GM19025 (cell line): ENCODE data around the gene DVL1.

Experiments
- ATAC-seq: cut with Tn5 transposase; IDR thresholded peaks from one replicate; pipeline ENCODE4 v1.9.1; 2021; ENCODE audit warnings: mild to moderate bottlenecking, low read depth, moderate library complexity; ENCODE audit not compliant: unreplicated experiment

The DVL1 gene

GRCh38 chr1:1356796-1357401 is 7.7 kb upstream of the DVL1 start:
- no peak for ATAC-seq

- ATAC-seq = no peak
Observed at GRCh38 chr1:1356166-1356795, 7.1 kb upstream of the DVL1 start.

- no peak for ATAC-seq
Observed at GRCh38 chr1:1355416-1355815, 6.2 kb upstream of the DVL1 start.

GRCh38 chr1:1354271-1355247 is 5.3 kb upstream of the DVL1 start:
- ATAC-seq = no peak

- no peak for ATAC-seq
Observed at GRCh38 chr1:1353389-1354151, 4.4 kb upstream of the DVL1 start.

DNA sequence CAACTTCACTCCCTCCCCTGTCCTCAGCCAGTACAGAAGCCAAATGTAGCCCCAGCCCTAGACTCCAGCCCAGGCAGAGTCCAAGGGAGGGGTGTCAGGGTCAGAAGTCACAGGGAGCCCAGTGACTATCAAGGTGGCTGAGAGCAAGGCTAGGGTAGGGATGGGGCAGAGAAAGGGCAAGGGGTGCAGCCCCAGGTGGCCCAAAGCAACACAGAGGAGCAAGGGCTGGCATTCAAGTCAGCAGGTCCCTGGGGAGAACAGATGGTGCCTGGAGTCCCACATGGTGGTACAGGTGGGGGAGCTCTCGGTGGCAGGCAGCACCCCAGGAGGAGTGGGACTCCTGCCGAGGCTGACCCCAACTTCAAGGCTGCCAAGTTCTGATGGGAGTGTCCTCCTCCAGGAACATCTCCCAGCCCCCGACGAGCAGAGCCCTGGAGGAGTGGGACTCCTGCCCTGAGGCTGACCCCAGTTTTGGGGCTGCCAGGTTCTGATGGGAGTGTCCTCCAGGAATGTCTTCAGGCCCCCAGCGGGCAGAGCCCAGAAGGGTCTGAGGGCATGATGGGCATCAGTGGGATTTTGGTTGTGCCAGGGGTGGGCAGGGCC is 3.7 kb upstream of the DVL1 start:
- no peak for ATAC-seq

GRCh38 chr1:1351511-1352427 is 2.6 kb upstream of the DVL1 start:
- no peak for ATAC-seq

GRCh38 chr1:1348420-1349255 is 580 bp downstream of the DVL1 start:
- peak; percentile 21 for ATAC-seq

DNA sequence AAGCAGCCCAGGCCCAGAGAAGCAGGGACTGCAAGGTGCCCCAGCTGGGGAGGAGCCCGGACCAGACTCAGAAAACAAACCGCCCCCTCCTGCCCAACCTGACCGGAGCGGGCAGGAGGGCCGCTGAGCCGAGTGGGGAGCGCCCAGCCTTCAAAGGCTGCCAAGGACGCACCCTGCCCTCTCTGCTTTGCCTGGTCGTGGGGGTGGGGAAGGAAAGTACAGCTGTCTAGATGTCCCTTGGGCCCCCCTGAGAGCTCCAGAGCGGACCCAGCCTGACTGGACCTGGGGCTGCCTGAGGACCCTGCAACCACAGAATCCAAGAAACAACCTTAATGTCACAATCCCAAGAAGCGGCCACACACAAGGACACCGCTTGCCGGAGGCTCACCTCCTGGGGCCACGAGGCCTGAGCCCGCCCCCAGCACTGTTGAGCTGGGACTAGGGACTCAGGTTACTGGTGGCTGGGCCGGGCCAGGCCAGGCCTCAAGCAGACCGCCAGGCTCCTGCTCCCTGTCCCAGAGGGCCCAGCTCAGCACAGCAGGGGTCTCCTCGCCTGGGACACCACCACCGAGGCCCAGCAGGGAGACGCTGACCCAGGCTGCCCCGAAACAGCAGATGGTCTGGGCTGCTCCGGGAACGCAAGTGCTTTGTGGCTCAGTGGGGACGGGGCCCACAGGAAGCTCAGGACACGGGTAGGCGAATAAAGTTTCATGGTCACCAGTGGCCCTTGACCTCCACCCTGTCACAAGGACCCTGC is 1.4 kb downstream of the DVL1 start:
- ATAC-seq = no peak

GRCh38 chr1:1347026-1347595 is 2.1 kb downstream of the DVL1 start:
- no peak for ATAC-seq

GRCh38 chr1:1346501-1346890 is 2.7 kb downstream of the DVL1 start:
- ATAC-seq = no peak

GRCh38 chr1:1345860-1346500 is 3.2 kb downstream of the DVL1 start:
- no peak for ATAC-seq

GRCh38 chr1:1345384-1345783 is 3.8 kb downstream of the DVL1 start:
- ATAC-seq = no peak

DNA sequence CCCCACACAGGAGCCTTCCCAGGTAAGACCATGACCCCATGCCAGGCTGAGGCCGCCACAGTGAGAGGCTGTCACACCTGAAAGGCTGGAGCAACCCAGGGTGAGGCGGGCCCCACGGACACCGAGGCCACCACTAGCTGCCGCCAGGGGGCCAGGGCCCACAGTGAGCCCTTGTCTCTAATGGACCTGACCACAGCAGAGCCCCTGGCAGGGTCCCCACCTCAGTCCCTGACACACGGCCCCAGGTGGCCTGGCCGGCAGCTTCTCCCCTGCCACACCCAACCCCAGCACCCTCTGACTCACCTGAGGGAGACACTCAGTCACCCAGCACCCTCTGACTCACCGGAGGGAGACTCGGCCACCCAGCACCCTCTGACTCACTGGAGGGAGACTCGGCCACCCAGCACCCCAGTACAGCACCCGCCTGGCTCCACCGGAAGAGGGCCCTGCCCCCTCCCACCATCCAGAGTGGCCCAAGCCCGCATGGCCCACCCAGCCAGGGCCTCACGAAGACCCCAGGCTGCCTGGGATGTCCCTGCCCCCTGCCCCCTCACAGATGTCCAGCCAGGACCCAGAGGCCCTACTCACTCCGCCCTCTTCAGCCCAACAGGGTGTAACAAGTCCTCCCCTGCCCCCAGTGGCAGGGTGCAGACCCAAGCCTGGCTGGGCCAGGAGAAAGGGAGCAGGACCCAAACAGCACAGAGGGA is 4.4 kb downstream of the DVL1 start:
- no peak for ATAC-seq

GRCh38 chr1:1343811-1344421 is 5.3 kb downstream of the DVL1 start:
- no peak for ATAC-seq

- no peak for ATAC-seq
Observed at GRCh38 chr1:1342584-1343115, 6.6 kb downstream of the DVL1 start.
